ENCODE measurements around the gene ERCC6.

- TF ChIP-seq EZH2 (IDR thresholded peaks at IDR 0.05) (no peak), POLR2AphosphoS5 (IDR thresholded peaks at IDR 0.05; ENCODE audit: borderline replicate concordance, low read depth, low read length) (no peak)
Measured at GRCh38 chr10:49505589-49505988, 33.3 kb downstream of the ERCC6 start.

Measured in SK-N-MC (cell line).